GM12873 (cell line): ENCODE results near the gene BRPF1.
A peak's percentile ranks its signal among the peaks of the same experiment; 100 is the strongest.

Source experiments
- CTCF ChIP-seq: IDR thresholded peaks from 2 replicates; pipeline ENCODE4 v1.5.1; 2012; ENCODE audit warnings: low read depth, mild to moderate bottlenecking, moderate library complexity, low read length, control low read depth; ENCODE audit not compliant: insufficient read depth; ENCODE audit errors: missing control alignments

Gene BRPF1

DNA sequence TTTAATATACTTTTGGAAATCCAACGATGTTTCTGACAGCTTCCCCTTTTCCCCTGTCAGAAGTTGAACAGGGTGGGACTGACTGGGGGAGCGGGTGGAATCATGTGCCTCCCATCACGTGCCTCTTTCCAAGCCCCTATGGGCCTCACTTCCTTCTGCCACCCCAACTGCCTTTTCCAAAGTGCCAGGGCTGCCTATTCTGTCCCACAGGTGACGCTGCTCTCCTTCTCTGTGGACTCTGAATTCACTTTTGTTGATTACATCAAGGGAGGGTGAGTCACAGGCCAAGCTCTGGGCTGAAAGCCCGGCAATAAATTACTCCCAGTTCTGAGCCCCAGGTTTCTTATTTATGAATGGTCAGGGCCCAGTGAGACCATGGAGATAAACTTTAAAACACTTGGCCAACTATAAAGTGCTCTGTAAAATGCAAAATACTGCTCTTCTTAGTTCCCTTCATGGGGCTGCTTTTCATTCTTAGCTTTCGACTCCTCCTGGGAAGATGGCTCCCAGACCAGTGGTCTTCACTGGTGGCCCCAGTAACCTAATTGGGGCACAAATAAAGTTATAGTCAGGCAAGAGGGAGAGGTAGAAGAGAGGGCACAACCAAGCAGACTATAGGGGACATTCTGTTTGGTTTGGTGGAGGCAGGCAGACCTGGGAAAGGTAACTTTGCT is 15.6 kb upstream of the BRPF1 start:
- TF ChIP-seq CTCF: peak; percentile 48

- TF ChIP-seq CTCF: no peak
Observed at GRCh38 chr3:9716801-9717555, 14.6 kb upstream of the BRPF1 start.

DNA sequence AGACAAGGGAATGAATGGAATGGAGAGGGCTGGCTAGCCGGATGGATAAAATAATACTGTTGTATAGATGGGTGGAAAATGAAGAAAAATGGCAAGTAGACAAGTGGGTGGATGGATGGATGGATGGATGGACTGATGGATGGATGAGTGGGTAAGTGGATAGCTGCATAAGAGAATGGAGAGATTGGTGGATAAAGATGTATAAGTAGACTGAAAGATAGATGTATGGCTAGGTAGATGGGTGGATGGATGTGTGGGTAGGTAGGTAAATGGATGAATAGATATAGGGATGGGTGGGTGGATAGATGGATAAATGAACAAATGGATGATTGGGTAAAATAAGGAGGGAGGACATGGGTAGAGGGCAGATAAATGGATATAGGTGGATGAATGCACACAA is 14.0 kb upstream of the BRPF1 start:
- no peak for TF ChIP-seq CTCF

- no peak for TF ChIP-seq CTCF
Observed at GRCh38 chr3:9718118-9718517, 13.4 kb upstream of the BRPF1 start.

DNA sequence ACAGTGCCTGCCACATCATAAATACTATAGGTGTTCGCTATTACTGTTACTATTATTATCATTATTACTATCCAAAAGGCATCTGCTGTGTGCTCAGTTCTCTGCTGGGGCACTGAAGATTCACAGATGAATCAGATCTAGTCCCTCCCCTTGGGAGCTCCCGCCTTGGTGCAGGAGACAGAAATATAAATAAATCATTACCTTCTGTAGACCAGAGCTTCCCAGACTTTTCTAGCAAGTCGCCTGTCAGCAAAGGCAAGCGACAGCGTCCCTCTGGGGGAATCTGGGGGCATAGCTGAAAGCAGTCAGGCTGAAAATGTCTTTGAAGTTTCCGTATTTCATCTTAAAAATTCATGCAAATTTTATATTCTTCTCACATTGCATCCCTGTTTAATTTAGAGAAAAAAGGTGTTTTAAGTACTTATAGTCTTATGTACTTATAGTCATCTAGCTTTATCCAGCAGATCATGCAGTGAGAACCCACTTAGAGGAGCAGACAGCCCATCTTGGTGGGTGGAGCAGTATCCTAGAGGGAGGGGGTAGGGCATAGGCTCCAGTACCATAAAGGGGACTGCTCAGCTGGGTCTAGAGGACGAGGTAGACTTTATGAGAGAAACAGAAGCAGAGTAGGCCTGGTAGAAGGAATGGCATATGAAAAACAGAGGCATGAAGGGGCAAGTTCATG is 10.4 kb upstream of the BRPF1 start:
- TF ChIP-seq CTCF: no peak

DNA sequence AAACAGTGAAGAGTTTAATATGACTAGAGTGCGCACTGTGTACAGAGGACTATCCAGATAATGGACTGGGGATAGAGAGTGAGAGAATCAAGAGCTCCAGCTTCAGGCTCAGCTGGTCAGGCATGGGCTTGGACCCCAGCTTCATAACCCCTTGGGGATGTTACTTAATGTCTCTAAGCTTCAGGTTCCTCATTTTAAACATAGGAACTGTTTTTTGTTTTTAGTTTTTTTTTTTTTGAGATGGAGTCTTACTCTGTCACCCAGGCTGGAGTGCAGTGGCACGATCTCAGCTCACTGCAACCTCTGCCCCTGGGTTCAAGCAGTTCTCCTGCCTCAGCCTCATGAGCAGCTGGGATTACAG is 9.9 kb upstream of the BRPF1 start:
- no peak for TF ChIP-seq CTCF

DNA sequence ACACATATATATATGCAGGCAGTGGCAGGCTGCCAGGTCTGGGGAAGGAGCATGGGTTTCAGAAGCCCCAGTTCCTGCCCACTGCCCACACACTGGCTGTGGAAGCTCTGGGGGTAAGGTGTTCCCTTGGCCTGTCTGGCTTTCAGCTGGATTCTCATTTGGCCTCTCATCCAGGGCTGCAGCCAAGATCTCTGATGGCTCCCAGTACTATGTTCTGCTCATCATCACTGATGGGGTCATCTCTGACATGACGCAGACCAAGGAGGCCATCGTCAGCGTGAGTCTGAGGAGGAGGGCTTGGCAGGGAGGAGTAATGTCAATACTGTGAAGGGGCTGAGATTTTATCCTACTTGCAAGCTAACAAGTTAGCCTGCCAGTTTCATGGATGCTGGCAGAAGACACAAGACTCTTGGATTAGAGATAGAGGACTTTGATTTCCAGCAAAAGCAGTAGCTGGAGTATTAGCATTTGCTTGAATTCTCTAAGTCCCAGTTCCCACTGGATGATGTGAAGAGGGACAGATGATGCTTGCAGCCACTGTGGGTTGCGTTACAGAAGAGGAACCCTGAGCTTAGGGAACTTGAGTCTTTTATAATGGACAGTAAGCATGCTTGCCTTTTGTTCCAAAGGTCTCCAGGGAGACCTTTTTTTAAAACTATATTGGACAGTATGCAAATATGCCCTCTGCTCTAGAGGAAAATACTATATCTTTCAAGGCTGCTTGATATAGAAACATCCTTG is 5.6 kb upstream of the BRPF1 start:
- TF ChIP-seq CTCF: no peak
